ENCODE data around the gene IL2.

Gene IL2

DNA sequence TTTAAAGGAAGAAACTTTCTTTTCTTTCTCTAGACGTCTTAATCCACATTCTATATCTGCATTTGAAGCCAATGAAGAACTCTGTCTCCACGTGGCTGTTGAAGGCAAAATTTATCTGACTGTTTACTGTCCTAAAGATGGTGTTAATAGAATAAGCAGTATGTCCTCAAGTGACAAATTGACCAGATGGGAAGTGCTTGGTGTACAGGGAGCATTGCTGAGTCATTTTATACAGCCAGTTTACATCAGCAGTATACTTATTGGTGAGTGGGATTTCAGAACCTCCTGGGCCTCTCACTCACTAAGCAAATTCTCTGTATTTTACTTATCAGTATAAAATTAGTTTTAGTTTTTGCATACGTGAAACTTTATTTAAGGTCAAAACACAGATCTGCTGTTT, 44.0 kb downstream of the IL2 start:
- DNase-seq = peak; percentile 1
- in situ Hi-C loops (cut with HindIII; ENCODE audit: low pct_ligation_motif_present, low pct_unique_long_range_greater_than_20kb, low sequenced_read_pairs) = no loop called here

- DNase-seq = no peak
- in situ Hi-C loops (cut with HindIII; ENCODE audit: low pct_ligation_motif_present, low pct_unique_long_range_greater_than_20kb, low sequenced_read_pairs) = no loop called here
Observed at GRCh38 chr4:122403861-122404260, 52.7 kb downstream of the IL2 start.
